ENCODE data around the gene ANKRD55. TPM values are rescaled to one million over a fixed set of nuclear protein-coding genes. Genes with fewer than 3 reads are reported as not detected.
"Not testable (repeated sequence)": the region's sequence is repeated elsewhere in the genome, so short reads cannot be mapped to it uniquely, and the experiment has no call there.

The ANKRD55 gene
- total RNA-seq, 1 donor from 2014 or later = 1.4 TPM

DNA sequence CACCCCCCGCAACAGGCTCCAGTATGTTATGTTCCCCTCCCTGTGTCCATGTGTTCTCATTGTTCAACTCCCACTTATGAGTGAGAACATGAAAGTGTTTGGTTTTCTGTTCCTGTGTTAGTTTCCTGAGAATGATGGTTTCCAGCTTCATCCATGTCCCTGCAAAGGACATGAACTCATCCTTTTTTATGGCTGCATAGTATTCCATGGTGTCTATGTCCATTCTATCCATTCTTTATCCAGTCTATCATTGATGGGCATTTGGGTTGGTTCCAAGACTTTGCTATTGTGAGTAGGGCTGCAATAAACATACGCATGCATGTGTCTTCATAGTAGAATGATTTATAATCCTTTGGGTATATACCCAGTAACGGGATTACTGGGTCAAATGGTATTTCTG lies 35.6 kb upstream of the ANKRD55 start:
- DNase-seq (ENCODE audit: low spot score); H3K9me3 Mint-ChIP-seq; H3K27ac Mint-ChIP-seq; H3K36me3 Mint-ChIP-seq (ENCODE audit: low read depth); H3K27me3 Mint-ChIP-seq (ENCODE audit: low read depth); H3K4me3 Mint-ChIP-seq (ENCODE audit: low read depth): not testable (repeated sequence)
- intact Hi-C loops (cut with micrococcal nuclease) = loop anchor here (1.0 to 2.0 kb wide), 2 partner anchors 290 to 332 kb away; no protein-coding TSS in a partner anchor
- peaks cover 20% of the 10 kb centered on the region for H3K4me1 Mint-ChIP-seq (ENCODE audit: low read depth)

DNA sequence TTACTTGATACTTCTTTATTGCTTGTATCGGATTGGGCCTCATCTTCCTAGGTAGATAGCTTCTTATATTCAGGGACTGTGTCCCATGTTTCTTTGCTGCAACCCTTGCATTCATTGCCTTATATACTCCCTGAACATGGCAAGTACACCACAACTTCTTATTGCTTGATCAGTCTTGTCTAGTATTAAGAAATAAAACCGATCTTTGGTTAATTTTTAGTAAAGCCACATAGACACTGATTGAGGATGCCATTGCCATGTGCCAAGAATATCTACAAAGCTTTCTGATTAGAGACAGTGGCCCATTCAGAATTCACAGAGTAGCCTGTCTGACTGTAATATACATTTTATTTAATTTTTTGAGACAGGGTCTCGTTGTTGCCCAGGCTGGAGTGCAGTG lies 34.7 kb upstream of the ANKRD55 start:
- H3K27me3 Mint-ChIP-seq (ENCODE audit: low read depth) = peaks cover 10% of the 10 kb centered on the region
- no peak overlapping the region for H3K4me3 Mint-ChIP-seq (ENCODE audit: low read depth)
- H3K27ac Mint-ChIP-seq = no peak overlapping the region
- peaks cover 20% of the 10 kb centered on the region for H3K4me1 Mint-ChIP-seq (ENCODE audit: low read depth)
- no peaks in the 10 kb centered on the region for H3K36me3 Mint-ChIP-seq (ENCODE audit: low read depth)
- intact Hi-C loops (cut with micrococcal nuclease) = loop anchor here (2.0 kb wide), 1 partner anchor 289 kb away; no protein-coding TSS in a partner anchor
- H3K9me3 Mint-ChIP-seq = no peaks in the 10 kb centered on the region
- DNase-seq (ENCODE audit: low spot score) = no peak

GRCh38 chr5:56264417-56265025 lies 31.4 kb upstream of the ANKRD55 start:
- Mint-ChIP-seq H3K27ac (no peak overlapping the region), H3K27me3 (ENCODE audit: low read depth) (peaks cover 15% of the 10 kb centered on the region), H3K9me3 (no peaks in the 10 kb centered on the region), H3K4me3 (ENCODE audit: low read depth) (no peak overlapping the region), H3K4me1 (ENCODE audit: low read depth) (peaks cover 3% of the 10 kb centered on the region), H3K36me3 (ENCODE audit: low read depth) (no peaks in the 10 kb centered on the region)
- intact Hi-C loops (cut with micrococcal nuclease) = no loop called here
- DNase-seq (ENCODE audit: low spot score) = no peak

DNA sequence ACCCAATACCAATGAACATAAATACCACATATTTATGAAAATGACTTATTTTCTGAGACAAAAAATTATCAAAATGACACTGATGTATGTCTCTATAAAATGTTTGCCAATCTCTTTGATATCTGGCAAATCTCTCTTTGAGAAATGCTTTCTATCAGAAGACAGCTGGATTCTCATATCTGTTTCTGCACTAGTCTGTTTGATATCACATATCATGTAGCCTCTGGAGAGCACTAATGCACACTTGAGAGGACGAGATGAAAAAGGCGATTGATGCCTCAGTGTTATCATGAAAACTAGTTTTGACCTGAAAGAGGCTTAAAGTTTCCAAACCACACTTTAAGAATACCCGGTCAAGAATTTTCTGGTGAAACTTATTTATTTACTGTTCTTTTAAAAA lies 29.1 kb upstream of the ANKRD55 start:
- Mint-ChIP-seq H3K4me3 (ENCODE audit: low read depth) (no peak overlapping the region), H3K9me3 (no peaks in the 10 kb centered on the region), H3K4me1 (ENCODE audit: low read depth) (peaks cover 6% of the 10 kb centered on the region), H3K27me3 (ENCODE audit: low read depth) (peaks cover 17% of the 10 kb centered on the region), H3K36me3 (ENCODE audit: low read depth) (no peaks in the 10 kb centered on the region), H3K27ac (no peak overlapping the region)
- intact Hi-C loops (cut with micrococcal nuclease) = no loop called here
- DNase-seq (ENCODE audit: low spot score) = no peak

- intact Hi-C loops (cut with micrococcal nuclease) = loop anchor here (1.0 kb wide), 1 partner anchor 70 kb away; no protein-coding TSS in a partner anchor
- no peak overlapping the region for H3K4me3 Mint-ChIP-seq (ENCODE audit: low read depth)
- peaks cover 36% of the 10 kb centered on the region for H3K27me3 Mint-ChIP-seq (ENCODE audit: low read depth)
- H3K27ac Mint-ChIP-seq = no peak overlapping the region
- H3K4me1 Mint-ChIP-seq (ENCODE audit: low read depth) = peaks cover 6% of the 10 kb centered on the region
- no peaks in the 10 kb centered on the region for H3K9me3 Mint-ChIP-seq
- no peaks in the 10 kb centered on the region for H3K36me3 Mint-ChIP-seq (ENCODE audit: low read depth)
- DNase-seq (ENCODE audit: low spot score) = no peak
These were observed 25.9 kb upstream of the ANKRD55 start for GRCh38 chr5:56259002-56259511.

- H3K4me3 Mint-ChIP-seq (ENCODE audit: low read depth) = not testable (repeated sequence)
These were observed 24.8 kb upstream of the ANKRD55 start for GRCh38 chr5:56257763-56258529.

DNA sequence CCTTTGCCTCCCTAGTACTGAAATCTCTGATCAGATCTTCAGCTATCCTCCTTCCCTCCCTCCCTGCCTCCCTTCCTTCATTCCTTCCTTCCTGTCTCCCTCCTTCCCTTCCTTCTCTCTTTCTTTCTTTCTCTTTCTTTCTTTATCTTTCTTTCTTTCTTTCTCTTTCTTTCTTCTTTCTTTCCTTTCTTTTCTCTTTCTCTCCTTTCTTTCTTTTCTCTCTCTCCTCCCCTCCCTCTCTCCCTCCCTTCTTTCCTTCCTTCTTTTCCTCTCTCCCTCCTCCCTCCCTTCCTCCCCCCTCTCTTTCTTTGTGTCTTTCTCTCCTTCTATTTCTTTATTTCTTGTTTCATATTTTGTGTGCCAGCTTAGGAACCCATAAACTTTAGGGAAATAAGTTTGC lies 23.9 kb upstream of the ANKRD55 start:
- no peak overlapping the region for H3K4me3 Mint-ChIP-seq (ENCODE audit: low read depth)
- peaks cover 23% of the 10 kb centered on the region for H3K27me3 Mint-ChIP-seq (ENCODE audit: low read depth)
- intact Hi-C loops (cut with micrococcal nuclease) = no loop called here
- no peaks in the 10 kb centered on the region for H3K9me3 Mint-ChIP-seq
- peaks cover 6% of the 10 kb centered on the region for H3K4me1 Mint-ChIP-seq (ENCODE audit: low read depth)
- no peak for DNase-seq (ENCODE audit: low spot score)
- H3K36me3 Mint-ChIP-seq (ENCODE audit: low read depth) = no peaks in the 10 kb centered on the region
- H3K27ac Mint-ChIP-seq = no peak overlapping the region

More at GRCh38 chr5:56257763-56258529, 24.8 kb upstream of the ANKRD55 start:
- DNase-seq (ENCODE audit: low spot score); H3K4me1 Mint-ChIP-seq (ENCODE audit: low read depth); intact Hi-C loops (cut with micrococcal nuclease); H3K27ac Mint-ChIP-seq; H3K9me3 Mint-ChIP-seq; H3K36me3 Mint-ChIP-seq (ENCODE audit: low read depth): not testable (repeated sequence)
- peaks cover 27% of the 10 kb centered on the region for H3K27me3 Mint-ChIP-seq (ENCODE audit: low read depth)

DNA sequence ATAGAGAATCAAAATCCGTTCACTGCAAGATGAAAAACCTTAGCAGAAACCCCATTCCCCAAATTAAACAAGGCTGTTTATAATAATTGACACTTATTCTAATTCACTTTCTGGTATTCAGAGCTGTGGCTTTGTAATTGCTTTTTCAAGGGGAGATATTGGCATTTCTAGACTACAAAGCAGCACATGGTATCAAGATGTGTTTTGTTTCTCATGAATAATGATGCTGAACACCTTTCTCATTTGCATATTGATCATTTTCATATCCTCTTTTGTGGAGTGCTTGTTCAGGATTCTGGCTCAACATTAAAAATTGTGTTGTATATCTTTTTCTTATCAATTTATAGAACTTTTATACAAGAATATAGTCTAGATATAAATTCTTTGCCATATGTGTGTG lies 22.4 kb upstream of the ANKRD55 start:
- Mint-ChIP-seq H3K4me1 (ENCODE audit: low read depth) (peaks cover 6% of the 10 kb centered on the region), H3K27ac (no peak overlapping the region), H3K9me3 (no peaks in the 10 kb centered on the region), H3K36me3 (ENCODE audit: low read depth) (no peaks in the 10 kb centered on the region), H3K4me3 (ENCODE audit: low read depth) (no peak overlapping the region), H3K27me3 (ENCODE audit: low read depth) (peaks cover 25% of the 10 kb centered on the region)
- intact Hi-C loops (cut with micrococcal nuclease) = no loop called here
- no peak for DNase-seq (ENCODE audit: low spot score)

DNA sequence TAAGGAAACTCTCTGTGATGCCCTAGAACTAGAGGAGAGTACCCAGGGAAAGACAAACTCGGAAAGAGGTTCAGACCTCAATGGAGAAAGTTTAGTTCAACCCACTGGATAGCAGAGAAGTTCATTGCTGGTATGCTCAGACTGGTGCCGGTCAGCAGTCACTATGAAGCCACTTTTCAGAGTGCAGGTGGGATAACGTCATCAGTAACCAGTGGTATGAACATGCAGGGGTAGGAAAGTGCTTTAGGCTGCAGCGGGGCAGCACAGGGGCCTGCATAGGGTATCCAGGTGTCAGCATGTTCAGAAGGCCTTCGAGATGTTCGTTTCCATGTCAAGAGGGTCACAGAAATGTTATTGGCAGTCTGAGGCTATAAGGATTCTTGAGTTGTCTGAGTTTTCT lies 20.8 kb upstream of the ANKRD55 start:
- intact Hi-C loops (cut with micrococcal nuclease) = no loop called here
- H3K36me3 Mint-ChIP-seq (ENCODE audit: low read depth) = no peaks in the 10 kb centered on the region

GRCh38 chr5:56253126-56253525 lies 20.0 kb upstream of the ANKRD55 start:
- H3K27me3 Mint-ChIP-seq (ENCODE audit: low read depth) = peaks cover 27% of the 10 kb centered on the region
- peaks cover 1% of the 10 kb centered on the region for H3K4me1 Mint-ChIP-seq (ENCODE audit: low read depth)
- H3K9me3 Mint-ChIP-seq = peaks cover 14% of the 10 kb centered on the region
- no peak for DNase-seq (ENCODE audit: low spot score)
- H3K36me3 Mint-ChIP-seq (ENCODE audit: low read depth) = no peaks in the 10 kb centered on the region
- no peak overlapping the region for H3K27ac Mint-ChIP-seq
- no peak overlapping the region for H3K4me3 Mint-ChIP-seq (ENCODE audit: low read depth)
- intact Hi-C loops (cut with micrococcal nuclease) = no loop called here

More for the DNA sequence above, 20.8 kb upstream of the ANKRD55 start:
- Mint-ChIP-seq H3K27me3 (ENCODE audit: low read depth) (peaks cover 27% of the 10 kb centered on the region), H3K4me1 (ENCODE audit: low read depth) (peaks cover 4% of the 10 kb centered on the region), H3K9me3 (peaks cover 12% of the 10 kb centered on the region), H3K4me3 (ENCODE audit: low read depth) (no peak overlapping the region), H3K27ac (no peak overlapping the region)
- no peak for DNase-seq (ENCODE audit: low spot score)

DNA sequence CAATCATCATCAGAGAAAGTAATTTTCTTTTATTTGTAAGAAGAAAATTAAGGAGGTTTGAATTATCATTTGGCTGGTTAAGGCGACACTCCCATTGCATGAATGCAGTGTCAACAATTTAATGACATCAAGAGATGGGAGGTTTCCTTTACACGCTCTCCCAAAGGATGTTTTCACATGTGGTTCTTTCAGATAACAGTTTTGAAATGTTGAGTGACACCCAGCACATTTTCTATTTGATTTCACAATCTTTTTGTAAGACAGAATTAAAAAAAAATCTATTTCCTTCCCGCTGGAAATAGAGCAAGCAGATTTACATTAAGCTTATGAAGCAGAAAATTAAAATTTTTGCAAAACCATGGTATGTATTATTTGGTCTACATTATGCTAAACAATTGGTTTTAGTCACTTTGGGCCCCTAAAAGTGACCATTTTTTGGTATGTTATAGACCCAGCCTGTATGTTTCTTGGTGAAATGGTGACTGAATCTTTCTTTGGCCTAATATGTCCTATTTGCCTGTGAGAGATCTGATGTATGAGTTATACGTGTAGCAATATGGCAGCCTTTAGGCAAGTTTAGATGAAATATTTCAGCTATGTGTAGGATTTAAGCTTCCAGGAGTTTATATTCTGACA lies 18.9 kb upstream of the ANKRD55 start:
- H3K9me3 Mint-ChIP-seq = peaks cover 14% of the 10 kb centered on the region
- H3K36me3 Mint-ChIP-seq (ENCODE audit: low read depth) = no peaks in the 10 kb centered on the region
- H3K27me3 Mint-ChIP-seq (ENCODE audit: low read depth) = peaks cover 27% of the 10 kb centered on the region
- intact Hi-C loops (cut with micrococcal nuclease) = no loop called here
- no peak overlapping the region for H3K27ac Mint-ChIP-seq
- DNase-seq (ENCODE audit: low spot score) = no peak
- no peaks in the 10 kb centered on the region for H3K4me1 Mint-ChIP-seq (ENCODE audit: low read depth)
- H3K4me3 Mint-ChIP-seq (ENCODE audit: low read depth) = no peak overlapping the region

- Mint-ChIP-seq H3K9me3 (peaks cover 14% of the 10 kb centered on the region), H3K4me3 (ENCODE audit: low read depth) (no peak overlapping the region), H3K27me3 (ENCODE audit: low read depth) (peaks cover 22% of the 10 kb centered on the region), H3K36me3 (ENCODE audit: low read depth) (no peaks in the 10 kb centered on the region), H3K27ac (no peak overlapping the region), H3K4me1 (ENCODE audit: low read depth) (no peaks in the 10 kb centered on the region)
- DNase-seq (ENCODE audit: low spot score) = no peak
- intact Hi-C loops (cut with micrococcal nuclease) = no loop called here
These were observed 18.3 kb upstream of the ANKRD55 start for GRCh38 chr5:56251440-56251839.

DNA sequence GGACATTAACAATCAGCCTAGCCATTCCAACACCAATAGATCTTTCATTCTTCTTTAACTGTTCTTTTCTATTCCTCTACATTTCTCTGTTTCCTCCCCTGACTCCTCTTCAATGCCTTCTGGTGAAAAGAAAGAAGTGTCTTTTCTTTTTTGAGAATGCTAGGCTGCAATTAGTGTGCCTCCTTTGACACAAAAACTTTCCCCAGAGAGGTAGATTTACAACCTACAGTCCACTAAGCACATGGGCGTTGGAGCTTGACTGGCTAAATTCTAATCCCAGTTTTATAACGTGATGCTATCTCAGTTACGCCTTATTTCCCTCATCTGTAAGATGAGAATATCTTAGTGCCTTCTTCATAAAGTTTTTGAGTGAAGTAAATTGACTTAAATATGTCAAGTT lies 16.9 kb upstream of the ANKRD55 start:
- Mint-ChIP-seq H3K9me3 (peaks cover 14% of the 10 kb centered on the region), H3K36me3 (ENCODE audit: low read depth) (no peaks in the 10 kb centered on the region), H3K27ac (no peak overlapping the region), H3K27me3 (ENCODE audit: low read depth) (peaks cover 15% of the 10 kb centered on the region), H3K4me3 (ENCODE audit: low read depth) (no peak overlapping the region), H3K4me1 (ENCODE audit: low read depth) (no peaks in the 10 kb centered on the region)
- intact Hi-C loops (cut with micrococcal nuclease) = no loop called here
- no peak for DNase-seq (ENCODE audit: low spot score)
